GM18951 (cell line): ENCODE data around the gene TTLL7.

ENCODE experiments used
- POLR2A ChIP-seq: IDR thresholded peaks from 4 replicates; pipeline ENCODE4 v1.6.1; 2011; ENCODE audit warnings: mild to moderate bottlenecking; ENCODE audit not compliant: insufficient read length, insufficient read depth; ENCODE audit errors: extremely low read depth
- in situ Hi-C: fragments of 300-500 bp; cut with MboI; formaldehyde crosslinking; loops from one replicate; pipeline ENCODE4 v1.12.0; 2022; ENCODE audit warnings: low sequenced_read_pairs, mixed read lengths, inconsistent platforms; ENCODE audit not compliant: unreplicated experiment

The TTLL7 gene

GRCh38 chr1:83856381-83856780 is 142.6 kb downstream of the TTLL7 start:
- in situ Hi-C loops: no loop called here

DNA sequence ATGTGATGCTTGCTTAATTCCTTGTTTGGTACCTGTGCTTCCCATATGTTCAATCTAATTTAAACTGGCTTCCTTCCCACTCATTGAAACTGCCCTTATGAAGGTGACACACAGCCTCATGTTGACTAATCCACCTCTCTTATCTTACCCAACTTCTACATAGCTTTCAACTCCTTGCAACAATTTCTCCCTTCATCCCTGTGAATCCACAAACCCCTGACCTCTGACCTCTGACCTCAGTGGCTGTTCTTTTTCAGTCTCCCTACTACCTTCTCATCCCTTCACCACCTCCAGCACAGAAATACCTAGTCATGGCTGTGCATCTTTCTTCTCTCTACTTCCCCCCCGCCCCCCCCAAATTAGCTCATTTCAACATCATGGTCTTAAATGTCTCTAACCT is 144.5 kb downstream of the TTLL7 start:
- in situ Hi-C loops: no loop called here
- TF ChIP-seq POLR2A: no peak

More at GRCh38 chr1:83856381-83856780, 142.6 kb downstream of the TTLL7 start:
- TF ChIP-seq POLR2A: no peak

- TF ChIP-seq POLR2A: no peak
- in situ Hi-C loops: no loop called here
Observed at GRCh38 chr1:83850834-83851233, 148.1 kb downstream of the TTLL7 start.

DNA sequence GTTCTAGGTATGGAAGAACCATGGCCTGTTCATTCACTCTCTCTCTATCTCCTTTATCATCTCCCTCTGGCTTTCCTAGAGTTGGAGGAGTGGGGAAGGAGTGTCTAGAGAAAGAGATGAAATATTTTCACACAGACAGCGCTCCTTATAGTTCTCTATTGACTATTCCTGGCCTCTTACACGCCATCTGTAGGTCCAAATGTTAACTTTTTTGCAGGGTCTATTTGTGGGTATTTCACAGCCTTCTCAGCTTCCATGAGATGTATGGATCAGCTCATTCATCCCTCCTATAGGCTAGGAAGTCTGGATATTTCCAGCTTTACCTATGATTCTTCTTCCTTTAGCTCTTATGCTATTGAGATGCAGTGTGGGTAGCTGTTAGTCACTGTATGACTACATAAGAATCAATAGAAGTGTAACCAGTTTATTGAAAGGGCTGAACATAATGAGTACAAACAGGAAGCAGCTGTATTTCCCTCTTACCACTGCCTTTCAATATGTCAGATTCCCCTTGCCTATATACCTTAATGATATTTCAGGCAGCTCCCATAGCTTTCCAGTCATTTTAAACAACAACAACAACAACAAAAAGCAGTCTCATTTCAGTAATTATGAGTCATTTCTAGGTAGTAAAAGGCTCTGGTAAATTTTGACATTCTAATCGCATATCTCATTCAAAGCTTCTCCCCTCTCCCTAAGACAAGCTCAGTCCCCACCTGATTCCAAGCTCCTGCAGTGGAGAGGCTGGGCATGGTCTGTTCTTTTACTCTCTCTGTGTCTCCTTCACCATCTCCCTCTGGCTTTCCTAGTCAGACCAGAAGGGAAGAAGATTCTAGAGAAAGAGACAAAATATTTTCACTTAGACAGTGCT is 149.5 kb downstream of the TTLL7 start:
- TF ChIP-seq POLR2A: no peak
- in situ Hi-C loops: no loop called here

DNA sequence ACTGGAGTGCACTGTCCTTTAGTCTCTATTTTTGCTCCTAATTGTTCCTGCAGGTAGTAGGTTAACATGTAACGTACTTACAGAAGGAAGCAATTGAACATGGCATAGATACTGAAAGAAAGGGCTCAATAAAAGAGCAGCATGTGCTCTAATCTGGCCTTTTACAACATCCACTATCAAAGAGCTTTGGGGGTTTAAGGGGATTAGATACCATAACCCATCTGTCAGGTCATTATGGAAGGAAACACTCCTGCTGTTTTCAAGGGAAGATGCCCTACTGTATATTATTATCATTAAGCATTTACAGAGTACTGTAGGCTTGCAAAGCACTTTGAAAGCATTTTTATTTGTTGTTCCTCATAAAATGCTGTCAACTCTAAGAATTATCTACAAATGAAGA is 152.8 kb downstream of the TTLL7 start:
- in situ Hi-C loops: no loop called here
- no peak for TF ChIP-seq POLR2A

- TF ChIP-seq POLR2A: no peak
- in situ Hi-C loops: no loop called here
Observed at GRCh38 chr1:83845437-83846071, 153.4 kb downstream of the TTLL7 start.

GRCh38 chr1:83844546-83844945 is 154.4 kb downstream of the TTLL7 start:
- in situ Hi-C loops: no loop called here

DNA sequence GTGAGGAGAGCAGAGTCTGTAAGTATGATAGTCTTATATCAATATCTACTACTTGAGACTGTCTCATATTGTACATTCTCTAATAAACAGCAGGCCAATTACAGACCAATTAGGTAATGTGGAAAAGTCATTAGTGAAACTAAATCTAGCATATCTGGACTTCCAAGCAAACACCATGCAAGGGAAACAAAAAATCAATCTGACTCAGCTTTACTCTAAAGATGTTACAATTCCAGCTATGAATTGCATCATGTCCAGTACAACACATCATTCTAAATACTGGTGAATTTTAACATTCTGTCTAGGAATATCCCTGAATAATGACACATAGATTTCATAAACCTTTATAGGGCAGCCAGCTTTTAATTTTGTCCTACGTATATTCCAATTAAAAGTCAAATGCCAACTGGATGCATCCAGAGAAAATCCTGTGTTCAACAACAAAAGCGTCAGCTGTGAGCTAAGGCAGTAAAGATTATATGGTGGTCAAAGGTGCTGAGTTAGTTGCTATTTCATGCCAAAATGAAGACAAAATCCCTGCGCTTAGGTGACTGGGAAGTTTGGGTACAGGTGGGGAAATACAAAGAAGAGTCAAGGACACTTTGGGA is 159.3 kb downstream of the TTLL7 start:
- no peak for TF ChIP-seq POLR2A
- in situ Hi-C loops: no loop called here

More at GRCh38 chr1:83844546-83844945, 154.4 kb downstream of the TTLL7 start:
- TF ChIP-seq POLR2A: no peak

GRCh38 chr1:83838573-83838972 is 160.4 kb downstream of the TTLL7 start:
- in situ Hi-C loops: no loop called here
- TF ChIP-seq POLR2A: no peak

DNA sequence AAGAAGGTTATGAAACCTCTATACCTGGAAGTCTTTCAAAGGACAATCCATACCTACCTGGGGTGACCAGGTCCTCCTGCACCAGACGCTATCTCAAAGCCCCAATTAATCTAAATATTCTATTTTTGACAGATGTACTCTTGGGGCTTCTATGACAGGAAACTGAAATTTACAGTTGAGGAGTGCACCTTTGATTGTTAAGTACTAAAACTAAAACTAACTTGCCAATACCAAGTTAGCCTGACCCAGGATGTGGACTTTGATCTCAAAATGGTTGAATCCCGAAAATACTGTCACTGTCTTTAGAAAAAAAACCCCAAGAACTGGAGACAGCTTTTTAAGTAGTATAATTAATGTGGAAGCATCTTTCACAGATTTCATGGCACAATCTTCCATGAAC is 162.4 kb downstream of the TTLL7 start:
- no peak for TF ChIP-seq POLR2A
- in situ Hi-C loops: no loop called here

GRCh38 chr1:83834621-83835264 is 164.2 kb downstream of the TTLL7 start:
- TF ChIP-seq POLR2A: no peak
- in situ Hi-C loops: no loop called here

DNA sequence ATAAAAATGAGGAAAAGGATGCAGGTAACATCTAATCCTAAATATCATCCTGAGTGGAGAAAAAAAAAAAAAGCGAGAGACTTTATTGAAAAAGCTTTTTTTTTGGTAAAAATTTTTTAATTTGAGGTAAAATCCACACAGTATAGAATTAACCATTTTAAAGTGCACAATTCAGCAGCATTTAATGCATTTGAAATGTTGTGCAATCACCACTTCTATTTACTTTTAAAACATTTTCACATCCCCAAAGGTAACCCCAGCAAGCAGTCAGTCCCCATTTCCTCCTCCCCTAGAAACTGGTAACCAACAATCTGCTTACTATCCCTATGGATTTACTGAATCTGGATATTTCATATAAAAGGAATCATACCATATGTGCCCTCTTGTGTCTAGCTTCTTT is 166.7 kb downstream of the TTLL7 start:
- TF ChIP-seq POLR2A: no peak
- in situ Hi-C loops: no loop called here

DNA sequence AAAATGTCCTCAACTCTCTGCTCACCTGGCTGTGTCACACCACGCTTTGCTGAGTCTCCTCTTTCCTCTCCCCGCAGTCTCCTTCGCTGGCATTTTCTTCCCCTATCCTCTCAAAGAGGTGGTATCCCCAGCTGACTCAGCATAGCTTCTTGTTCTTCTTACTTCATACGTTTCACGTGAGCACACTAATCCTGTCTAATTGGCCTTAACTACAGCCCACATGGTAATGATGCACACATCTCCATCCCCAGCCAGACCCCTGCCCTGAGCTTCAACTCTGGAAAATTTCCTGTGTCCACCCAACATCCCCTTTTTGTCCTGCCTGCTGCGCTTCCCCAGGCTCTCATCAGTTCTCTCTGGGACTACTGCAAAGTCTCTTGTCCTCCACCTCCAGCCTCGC is 169.8 kb downstream of the TTLL7 start:
- TF ChIP-seq POLR2A: no peak
- in situ Hi-C loops: no loop called here
